HG03066 (cell line): ENCODE data around the gene ZNF598.
"Not testable (repeated sequence)": the region's sequence is repeated elsewhere in the genome, so short reads cannot be mapped to it uniquely, and the experiment has no call there.

ENCODE experiments used
- ATAC-seq: cut with Tn5 transposase; IDR thresholded peaks from one replicate; pipeline ENCODE4 v1.9.1; 2021; ENCODE audit warnings: low read depth; ENCODE audit not compliant: unreplicated experiment

ZNF598 gene

DNA sequence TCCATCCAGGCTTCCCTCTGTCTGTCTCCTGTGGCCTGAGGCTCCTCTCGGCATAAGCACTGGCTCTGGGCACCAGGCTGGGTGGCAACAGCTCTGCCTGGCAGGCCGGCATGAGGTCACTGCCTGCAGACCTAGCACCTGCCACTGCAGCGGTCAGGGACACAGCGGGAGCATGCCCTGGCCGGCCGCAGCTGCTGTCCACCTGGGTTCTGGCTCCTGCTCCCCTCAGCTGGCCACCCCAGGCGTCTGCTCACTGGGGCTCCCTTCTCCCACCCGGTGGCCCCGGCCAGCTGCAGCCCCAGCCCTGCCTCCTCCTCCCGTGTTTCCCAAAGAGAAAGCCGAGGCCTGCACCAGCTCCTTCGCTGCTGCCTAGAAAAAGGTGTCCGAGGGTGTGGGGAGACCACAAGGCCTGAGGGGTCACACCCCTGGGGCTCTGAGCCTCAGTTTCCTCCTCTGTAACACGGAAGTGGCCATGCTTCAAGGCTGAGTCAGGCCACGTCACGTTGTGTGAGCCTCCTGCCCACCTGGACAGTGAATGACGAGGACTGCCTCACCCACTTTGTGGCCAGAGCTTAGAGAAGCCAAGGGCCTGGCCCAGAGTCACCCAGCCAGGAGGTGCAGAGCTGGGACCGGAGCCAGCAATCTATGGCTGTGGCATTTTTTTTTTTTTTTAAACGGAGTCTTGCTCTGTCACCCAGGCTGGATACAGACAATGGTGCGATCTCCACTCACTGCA, 31.3 kb upstream of the ZNF598 start:
- ATAC-seq = no peak

DNA sequence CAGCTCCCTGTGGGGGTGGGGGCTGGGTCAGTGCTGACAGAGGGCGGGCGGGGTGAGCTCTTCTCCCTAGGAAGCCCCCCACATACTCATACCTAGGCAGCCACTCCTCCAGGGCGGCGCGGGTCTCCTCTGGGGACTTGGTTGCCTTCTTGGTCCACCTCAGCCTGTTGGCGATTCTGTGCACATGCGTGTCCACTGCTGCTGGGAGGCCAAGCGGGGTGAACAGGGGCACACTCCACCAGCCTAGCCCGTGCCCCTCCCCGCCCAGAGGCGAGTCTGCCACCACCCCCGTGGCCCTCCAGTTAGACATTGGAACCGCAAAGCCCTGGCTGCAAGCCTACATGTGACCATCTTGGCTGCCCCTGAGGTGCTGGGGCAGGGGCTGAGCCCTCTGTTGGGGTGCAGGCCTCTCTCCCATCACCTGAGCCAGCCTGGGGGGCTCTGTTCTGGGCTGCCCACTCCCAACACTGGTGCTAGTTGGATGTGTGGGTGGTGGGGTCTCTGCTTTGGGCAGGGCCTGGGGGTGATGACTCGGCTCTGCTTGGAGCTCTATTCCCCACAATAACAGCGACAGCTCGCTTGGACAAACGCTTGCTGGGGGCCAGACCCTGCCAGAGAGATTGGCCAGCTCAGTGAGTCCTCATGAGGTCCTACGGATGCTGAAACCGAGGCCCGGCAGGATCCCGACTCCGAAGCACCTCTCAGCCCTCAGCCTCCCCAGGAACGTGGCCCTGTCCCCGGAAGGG, 30.6 kb upstream of the ZNF598 start:
- no peak for ATAC-seq

DNA sequence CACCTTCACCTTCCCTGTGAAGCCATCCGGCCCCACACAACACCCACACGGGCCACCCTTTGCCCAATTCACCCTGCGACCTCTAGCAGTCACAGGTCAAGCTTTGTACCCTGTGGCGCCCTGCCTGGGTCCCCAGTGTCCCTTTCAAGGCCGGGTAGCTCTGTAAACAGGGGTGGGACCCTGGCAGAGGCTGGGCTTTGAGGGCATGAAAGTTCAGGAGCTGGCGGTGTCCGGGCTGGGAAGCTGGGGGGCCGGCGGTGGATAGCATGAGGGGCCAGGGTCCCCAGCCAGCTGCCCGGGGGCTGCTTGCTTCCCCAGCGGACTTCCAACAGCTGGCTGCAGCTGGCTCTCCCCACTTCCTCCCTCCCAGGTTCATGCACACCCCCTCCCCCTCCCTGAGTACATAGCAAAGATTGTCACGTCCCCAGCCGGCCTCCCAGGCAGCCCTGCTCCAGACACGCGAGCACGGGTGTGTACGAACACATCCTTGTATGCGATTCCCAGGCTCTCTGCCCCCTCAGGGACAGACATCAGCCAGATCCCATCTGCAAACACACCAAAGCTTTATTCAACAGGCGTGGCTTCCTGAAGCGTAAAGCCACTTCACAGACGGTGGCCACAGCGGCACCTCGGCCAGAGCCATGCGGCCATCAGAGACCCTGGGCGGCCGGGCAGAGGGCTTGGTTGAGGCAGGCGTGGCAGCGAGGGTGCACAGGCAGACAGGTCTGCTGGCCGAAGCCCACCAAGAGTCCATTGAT, 29.8 kb upstream of the ZNF598 start:
- ATAC-seq = no peak

DNA sequence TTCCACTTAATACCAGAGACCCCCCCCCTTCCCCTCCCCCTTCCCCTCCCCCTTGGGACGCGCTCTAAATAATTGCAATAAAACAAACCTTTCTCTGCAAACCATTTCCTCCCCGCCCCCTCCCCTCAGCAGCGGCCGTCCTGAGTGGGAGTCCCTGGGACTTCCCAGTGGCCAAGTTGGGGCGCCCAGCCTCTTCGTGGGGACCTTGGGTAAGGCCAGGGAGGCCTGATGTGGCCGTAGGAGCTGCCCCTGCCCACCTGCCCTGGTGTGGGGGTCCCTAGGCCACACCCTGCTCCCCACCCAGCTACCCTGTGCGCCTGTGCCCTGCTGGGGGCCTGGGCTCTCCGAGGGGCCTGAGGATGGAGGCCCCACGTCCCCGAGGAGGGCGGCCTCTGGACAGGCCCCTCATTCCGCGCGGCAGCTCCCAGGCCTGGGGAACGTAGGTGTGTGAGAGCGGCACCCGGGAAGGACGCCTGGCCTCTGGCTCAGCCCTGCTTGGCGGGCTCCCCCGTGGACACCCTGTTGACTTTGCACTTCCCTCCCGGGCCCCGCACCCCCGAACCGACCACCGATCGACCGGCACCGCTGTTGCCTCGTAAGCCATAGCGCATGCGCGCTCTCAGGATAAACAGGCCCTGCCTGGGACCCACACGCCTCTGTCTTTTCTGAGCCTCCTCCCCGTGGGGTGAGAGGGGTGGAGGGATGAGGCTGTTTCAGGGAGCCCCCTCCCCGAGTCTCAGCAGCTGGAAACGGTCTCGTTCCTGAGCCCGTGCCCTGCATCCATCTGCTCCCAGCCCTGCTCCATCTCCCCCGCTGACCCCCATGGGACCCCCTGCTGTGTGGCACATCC, 29.0 kb upstream of the ZNF598 start:
- no peak for ATAC-seq

DNA sequence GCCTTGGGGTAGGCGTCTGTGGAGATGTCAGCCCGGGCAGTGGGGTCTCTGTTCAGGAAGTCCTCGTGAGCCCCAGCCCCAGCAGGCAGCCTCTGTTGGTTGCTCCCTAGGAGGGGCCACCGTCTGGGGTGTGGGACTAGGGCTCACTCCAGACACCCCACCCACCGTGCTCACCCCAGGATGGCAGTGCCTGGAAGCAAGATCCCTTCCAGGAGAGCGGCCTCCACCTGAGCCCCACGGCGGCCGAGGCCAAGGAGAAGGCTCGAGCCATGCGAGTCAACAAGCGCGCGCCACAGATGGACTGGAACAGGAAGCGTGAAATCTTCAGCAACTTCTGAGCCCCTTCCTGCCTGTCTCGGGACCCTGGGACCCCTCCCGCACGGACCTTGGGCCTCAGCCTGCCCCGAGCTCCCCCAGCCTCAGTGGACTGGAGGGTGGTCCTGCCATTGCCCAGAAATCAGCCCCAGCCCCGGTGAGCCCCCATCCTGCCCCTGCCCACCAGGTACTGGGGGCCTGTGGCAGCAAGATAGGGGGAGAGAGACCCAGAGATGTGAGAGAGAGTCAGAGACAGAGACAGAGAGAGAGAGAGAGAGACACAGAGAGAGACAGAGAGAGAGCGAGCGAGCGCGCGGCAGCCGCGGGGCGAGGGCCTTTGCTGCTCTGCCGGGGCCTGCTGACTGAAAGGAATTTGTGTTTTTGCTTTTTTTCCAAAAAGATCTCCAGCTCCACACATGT, 28.2 kb upstream of the ZNF598 start:
- no peak for ATAC-seq

DNA sequence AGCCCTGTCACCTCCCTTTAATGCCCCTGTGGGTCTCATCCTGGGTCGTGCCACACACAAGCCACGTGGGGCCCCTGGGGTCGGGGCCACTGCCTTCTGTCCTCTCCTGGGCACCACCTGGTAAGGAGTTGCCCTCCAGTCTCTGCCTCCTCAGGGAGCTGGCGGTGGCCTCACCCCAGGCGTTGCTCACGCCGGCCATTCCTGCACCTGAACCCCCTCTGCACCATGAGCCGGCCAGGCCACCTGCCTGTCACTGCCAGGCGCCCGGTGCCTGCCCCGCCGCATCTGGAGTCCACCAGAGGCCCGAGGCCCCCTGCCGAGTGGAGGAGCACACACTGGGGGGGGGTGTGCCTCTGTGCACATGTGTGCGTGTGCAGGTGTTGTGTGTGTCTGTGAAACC, 27.5 kb upstream of the ZNF598 start:
- no peak for ATAC-seq

DNA sequence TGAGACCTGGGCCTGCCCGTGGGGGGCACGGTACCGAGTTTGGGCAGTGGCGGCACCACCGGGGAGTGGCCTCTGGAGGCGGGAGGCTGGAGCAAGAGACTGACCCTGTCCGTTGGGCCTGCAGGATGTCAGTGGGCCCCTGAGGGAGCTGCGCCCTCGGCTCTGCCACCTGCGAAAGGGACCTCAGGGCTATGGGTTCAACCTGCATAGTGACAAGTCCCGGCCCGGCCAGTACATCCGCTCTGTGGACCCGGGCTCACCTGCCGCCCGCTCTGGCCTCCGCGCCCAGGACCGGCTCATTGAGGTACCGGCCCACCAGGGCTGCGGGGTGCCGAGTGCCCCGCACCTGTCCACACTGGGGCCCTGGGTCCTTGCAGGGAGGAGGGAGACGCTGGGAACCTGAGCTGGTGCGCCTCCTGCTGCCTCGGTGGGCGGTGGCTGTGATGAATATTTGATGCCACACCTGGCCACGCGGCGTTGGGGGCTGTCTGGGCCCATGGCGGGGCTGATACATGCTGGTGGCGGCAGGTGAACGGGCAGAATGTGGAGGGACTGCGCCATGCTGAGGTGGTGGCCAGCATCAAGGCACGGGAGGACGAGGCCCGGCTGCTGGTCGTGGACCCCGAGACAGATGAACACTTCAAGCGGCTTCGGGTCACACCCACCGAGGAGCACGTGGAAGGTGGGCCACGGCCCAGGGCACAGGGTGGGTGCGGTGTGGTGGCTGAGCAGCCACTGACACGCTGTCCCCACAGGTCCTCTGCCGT, 26.8 kb upstream of the ZNF598 start:
- ATAC-seq = no peak

DNA sequence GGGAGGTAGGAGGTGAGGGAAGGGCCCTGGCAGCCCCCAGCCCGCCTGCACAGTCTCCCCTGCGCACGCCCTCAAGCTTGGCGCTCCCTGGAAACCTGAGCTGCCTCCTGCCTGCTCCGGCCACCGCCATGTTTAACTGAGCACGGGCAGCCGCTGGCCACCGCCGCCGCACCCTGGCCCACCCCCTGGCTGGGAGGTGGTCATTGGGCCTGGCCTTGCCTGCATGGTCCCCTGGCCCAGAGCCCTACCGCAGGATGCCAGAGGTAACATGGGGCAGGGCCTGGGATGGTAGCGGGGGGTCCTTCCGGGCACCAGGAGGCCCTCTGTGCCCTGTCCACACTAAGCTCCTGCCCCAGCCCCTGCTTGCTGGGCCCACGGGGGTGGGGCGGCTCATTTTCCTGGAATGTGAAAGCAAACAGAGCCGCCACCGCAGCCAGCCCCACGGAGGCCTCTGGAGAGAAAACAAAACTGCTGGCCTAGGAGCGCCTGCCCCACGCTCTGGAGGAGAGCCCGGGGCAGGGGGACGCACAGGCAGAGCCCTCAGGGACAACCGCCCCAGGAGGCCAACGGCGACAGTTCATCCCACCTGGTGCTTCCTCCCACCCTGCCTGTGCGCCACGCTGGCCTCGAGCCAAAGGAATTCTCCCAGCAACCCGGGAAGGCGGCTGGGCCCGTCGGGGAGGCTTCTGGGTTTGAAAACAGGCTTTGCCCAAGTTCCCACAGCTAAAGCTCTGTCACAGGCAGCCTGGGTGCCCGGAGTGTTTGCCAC, 26.0 kb upstream of the ZNF598 start:
- ATAC-seq = no peak

DNA sequence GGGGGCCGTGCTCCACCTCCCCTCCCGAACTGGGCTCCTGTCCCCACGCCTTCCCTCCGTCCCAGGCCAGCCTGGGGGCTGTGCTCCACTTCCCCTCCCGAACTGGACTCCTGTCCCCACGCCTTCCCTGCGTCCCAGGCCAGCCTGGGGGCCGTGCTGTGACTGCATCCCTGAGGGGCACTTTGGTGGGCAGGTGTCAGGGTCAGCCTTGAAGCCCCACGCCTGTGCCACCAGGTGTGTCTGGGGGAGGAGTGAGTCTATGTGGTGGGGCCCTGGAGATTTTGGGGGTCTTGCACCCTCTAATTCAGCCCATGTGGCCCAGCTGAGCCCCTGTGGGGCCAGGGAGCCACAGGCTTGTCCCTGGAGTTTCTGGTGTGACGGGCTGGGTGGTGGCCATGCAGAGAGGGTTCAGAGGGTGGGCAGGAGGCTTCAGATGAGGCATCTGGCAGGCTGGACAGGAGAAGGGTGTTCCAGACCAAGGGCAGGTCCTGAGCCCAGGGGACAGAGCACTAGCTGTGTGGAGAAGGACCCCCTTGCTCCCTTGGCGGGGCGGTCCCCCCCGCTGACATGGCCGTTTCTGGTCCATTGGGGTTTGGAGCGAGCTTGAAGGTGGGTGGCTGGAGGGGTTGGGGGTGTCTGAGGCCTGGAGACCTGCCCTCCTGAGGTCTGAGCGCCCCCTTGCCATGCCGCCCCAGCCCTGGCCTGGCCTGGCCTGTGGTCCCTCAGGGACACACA, 25.2 kb upstream of the ZNF598 start:
- ATAC-seq = no peak

DNA sequence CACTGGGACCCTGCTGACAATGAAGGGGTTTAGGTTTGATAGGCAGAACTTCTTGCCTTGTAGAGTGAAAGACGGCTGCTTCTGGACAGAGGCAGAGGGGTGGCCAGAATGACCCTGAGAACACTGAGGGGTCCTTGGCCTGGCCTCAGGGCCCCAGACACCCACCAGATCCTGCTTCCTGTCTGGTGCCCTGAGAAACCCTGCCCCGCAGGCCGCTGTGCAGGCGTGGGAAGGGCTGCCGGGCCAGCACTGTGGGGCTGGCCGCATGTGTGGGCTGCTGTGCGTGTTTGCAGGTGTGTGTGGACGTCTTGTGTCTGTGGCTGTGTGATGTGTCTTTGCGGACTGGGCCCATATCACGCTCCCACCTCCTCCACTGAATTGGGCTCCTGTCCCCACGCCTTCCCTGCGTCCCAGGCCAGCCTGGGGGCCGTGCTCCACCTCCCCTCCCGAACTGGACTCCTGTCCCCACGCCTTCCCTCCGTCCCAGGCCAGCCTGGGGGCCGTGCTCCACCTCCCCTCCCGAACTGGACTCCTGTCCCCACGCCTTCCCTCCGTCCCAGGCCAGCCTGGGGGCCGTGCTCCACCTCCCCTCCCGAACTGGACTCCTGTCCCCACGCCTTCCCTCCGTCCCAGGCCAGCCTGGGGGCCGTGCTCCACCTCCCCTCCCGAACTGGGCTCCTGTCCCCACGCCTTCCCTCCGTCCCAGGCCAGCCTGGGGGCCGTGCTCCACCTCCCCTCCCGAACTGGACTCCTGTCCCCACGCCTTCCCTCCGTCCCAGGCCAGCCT, 24.5 kb upstream of the ZNF598 start:
- not testable (repeated sequence) for ATAC-seq

DNA sequence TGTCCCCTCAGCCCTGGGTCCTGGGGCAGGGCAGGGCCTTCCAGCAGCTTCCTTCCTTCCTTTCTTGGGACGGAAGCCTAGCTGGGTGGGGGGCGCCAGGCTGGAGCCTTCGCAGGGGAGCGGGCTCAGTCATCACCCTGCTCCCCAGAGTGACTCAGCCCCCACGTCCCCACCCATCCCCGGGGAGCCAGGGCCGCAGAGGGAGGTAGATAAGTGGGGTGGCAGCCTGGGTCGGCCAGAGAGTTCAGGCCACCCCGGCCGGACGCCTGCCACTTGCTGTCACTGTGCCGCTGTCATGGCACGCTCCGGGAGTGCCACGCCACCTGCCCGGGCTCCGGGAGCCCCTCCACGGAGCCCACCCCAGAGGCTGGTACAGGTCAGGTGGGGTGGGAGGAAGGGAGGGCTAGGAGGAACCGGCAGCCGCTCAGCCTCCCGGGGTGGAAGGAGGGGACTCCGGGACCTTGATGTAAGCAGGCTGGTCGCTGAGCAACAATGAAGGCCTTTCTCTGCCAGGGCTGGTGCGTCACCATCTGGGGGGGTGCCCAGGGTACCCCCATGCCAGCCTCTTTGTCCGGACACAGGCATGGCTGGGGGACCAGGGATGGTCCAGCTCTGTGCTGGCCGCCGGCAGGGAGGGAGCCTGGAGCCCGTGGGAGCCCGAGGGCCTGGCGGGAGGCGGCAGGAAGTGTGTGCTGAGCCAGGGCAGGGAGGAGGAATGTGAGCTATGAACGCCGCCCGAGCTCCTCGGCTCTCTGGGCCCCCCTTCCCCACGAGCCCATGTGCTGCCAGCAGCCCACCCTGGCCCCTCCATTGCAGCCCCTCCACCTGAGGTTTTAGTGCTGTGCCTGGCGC, 23.7 kb upstream of the ZNF598 start:
- ATAC-seq = no peak

DNA sequence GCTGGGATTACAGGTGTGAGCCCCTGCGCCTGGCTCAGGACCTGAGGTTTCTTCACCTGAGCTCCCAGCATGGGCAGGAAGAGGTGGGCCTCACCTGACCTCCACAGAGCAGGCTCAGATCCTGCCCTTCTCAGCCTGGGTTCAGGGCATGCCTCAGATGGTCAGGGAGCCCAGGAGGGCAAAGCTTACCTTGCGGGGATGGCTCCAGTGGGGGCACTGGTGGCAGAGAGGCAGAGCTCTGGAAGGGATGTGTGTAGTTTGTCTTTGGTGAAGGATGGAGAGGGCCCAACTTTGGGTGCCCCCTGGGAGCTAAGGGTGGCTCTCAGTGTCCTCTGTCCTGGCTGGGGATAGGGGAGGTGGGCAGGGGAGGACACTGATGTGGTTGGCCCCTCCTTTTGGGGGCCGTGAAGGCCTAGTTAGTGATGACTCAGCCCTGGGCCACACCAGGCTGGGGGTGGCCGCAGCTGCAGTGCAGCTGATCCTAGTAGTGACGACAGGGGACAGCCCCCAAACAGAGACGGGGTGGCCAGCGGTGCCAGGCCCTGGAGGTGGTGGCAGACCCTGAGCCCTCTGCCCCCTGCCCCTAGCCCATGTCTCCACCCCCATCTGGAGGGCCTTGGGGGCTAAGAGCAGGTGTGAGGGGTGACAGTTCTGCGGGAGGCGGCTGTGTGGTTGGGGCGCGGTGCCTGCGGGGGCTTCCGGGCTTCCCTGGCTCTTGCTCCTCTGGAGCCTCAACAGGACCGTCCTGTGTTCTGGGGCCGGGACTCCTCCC, 22.9 kb upstream of the ZNF598 start:
- ATAC-seq = no peak

DNA sequence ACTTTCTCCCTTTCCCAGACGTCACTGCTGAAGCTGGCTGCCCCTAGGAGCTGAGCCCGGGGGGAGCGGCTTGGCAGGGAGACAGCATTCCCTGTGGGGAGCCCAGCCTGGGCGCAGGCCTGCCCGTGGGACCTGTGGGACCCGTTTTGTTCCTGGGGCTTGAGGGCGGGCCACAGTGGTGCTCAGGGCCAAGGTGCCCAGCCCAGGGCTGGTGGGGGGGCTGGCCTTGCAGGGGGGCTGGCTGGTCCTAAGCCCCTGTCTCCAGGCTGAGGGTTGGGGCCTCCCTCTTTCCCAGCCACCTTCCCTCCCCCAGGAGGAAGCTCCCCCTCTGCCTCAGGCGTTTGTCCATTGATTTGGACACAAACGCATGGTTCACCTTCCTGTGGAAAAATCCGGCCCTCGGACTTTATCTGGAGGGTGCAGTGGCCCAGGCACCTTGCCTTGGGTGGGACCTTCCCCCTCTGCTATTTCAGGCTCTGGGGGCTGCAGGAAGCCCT, 21.5 kb upstream of the ZNF598 start:
- ATAC-seq = no peak

DNA sequence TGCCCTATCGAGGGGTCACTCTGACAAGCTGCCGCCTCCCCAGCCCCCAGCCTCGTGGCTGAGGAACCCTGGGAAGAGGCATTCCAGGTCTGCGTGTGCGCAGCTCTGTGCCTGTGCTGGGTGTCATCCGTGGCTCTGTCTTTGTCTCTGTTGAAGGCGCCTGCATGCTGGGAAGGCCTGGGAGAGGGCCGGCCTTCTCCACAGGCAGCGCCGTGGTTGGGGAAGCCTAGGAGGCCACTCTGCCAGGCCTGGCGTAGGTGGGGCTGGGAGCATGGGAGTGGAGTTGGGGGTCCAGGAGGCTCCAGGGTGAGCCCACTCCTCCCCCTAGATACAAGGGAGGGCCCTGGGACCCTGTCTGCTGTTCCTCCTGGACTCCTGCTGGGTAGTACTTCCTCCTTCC, 20.4 kb upstream of the ZNF598 start:
- no peak for ATAC-seq

DNA sequence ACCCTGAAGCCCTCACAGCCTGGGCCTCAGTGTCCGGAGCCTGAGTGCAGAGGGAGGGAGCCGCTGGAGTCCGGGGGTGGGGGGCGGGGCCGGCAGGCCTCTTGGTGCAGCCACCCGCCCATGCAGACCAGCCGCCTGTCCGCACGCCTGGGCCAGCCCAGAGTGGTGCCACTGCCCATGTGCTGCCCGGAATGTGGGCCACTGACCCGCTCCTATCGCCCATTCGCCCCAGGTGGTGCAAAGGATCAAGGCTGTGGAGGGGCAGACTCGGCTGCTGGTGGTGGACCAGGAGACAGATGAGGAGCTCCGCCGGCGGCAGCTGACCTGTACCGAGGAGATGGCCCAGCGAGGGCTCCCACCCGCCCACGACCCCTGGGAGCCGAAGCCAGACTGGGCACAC, 19.7 kb upstream of the ZNF598 start:
- ATAC-seq = no peak
